ENCODE data around the gene PIP4K2B.

DNA sequence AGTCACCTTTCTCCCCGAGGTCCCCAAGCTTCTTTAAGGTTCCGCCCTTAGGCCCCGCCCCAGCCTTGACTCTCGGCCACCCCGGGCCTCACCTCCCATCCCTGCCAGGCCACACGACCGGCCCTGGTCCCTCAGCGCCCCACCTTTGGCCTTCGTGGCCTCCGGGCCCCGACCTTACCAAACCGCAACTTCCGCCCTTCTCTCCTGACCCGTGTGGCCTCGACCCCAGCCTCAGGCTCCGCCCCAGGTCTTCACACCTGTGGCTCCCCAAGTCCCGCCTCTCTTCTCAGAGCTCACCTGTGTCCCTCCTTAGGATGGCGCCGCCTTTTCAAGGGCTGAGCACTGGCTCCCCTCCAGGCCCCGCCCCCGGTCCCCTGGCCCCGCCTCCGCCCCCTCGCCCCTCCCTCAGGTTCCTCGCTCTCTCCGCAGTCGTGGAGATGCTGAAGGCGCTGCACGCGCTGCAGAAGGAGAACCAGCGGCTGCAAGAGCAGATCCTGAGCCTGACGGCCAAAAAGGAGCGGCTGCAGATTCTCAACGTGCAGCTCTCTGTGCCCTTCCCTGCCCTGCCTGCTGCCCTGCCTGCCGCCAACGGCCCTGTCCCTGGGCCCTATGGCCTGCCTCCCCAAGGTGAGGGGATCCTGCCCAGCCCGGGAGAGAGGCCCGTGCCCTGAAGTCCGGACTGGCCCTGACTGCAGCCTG, 79.3 kb downstream of the PIP4K2B start:
- TF ChIP-seq EZH2 (IDR thresholded peaks at IDR 0.05; ENCODE audit: insufficient read depth, poor library complexity, severe bottlenecking): no peak
- no peak for TF ChIP-seq EZH2phosphoT487 (IDR thresholded peaks at IDR 0.05; ENCODE audit: insufficient read depth, low read depth)

Measured in GM23248 (cell line).